SW480 (cell line): ENCODE measurements around the gene COL23A1.

Experiments used
- DNase-seq: peaks from one replicate; pipeline ENCODE4 v3.0.0-alpha.2; 2016; ENCODE audit warnings: low spot score

The COL23A1 gene

DNA sequence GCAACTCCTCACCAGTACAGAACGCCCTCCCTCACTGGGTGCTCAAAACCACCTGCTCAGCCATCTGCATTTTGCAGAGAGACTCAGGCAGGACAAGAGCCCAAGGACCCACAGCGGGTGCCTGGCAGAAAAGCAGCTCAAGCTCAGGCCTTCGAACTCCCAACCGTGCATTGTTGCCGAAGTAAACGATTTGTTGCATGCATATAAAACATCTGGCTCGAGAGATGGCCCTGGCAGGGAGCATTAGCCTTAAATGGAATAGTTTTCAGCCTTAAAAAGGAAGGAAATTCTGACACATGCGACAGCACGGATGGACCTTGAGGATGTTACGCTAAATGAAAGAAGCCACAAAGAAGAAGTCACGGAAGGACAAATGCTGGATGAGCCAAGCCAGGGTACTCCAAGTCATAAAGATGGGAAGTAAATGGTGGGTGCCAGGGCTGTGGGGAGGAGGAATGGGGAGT is 197.2 kb downstream of the COL23A1 start:
- no peak for DNase-seq

DNA sequence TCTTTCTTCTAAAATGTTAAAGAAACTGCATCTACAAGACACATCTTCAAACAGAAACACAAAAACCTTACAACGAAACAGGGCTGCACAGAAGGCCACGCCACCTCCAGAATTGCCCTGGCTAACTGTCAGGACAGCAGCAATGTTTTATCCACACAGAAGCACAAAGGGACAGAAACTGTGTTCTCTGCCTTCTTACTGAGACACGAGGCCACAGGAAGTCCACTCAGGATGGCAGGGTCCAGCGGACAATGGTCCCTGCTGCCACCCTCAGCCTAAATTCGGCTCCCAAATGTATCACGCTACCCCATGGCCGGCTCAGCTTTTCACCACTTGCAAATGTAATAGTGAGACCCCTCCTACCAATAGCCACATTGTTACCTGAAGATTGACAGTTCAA is 197.8 kb downstream of the COL23A1 start:
- no peak for DNase-seq

DNA sequence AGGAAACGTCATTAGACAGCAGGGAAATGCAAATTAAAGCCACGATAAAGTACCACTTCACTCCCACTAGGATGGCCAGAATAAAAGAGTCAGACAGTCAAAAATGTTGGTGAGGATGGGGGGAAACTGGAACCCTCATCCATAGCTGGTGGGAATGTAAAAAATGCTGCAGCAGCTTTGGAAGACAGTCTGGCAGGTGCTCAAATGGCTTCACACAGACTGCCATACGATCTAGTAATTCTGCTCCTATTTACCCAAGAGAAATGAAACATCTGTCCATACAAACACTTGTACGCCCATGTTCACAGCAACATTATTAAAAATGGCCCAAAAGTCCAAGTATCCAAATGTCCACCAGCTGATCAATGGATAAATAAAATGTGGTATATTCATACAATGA is 198.7 kb downstream of the COL23A1 start:
- no peak for DNase-seq

DNA sequence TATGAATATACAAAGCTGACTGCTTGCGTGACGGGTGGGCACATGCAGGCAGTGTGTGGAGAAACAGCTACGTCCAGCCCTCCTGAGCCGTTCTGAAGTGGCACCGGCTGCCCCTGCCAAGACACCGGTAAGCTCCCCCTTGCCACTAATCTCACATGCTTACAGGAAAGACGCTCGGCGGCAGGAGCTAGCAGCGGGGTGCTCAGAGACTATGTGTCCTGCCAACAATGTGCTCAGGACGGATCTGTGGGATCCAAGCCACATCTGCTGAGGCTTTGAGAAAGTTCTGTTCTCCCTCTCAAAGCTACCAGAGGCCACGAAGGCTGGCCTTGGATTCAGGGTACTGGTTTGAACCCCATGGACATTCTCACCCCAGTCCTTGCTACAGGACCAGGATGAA is 200.4 kb downstream of the COL23A1 start:
- DNase-seq: no peak

DNA sequence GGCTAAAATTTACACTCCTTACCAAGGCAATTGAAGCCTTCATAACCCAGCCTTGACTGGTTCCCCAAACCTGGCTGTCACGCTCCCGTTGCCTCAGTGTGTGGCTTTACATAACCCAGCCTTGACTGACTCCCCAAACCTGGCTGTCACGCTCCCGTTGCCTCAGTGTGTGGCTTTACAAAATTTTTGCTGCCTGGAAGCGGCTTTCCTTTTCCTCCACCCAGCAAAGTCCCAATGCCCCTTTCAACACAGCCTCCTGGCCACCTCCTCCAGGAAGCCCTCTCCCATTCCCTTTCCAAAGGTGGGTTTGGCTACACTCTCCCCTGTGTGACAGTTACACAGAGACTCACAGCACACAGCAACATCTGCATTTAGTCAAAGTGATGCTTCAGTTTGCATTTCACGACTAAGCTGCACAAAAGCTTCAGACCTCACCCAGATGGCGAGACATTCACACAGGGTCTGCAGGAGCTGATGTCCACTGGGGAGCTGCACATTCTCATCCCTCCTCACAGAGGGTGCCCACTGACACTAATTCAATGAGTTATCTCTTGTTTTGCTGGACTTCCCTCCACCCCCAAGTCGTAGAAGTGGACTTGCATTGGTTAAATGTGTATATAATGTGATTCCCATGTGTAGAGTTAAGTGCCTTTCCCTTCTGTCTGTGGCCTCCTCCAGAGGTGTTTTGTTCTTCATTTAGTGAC is 201.0 kb downstream of the COL23A1 start:
- no peak for DNase-seq

DNA sequence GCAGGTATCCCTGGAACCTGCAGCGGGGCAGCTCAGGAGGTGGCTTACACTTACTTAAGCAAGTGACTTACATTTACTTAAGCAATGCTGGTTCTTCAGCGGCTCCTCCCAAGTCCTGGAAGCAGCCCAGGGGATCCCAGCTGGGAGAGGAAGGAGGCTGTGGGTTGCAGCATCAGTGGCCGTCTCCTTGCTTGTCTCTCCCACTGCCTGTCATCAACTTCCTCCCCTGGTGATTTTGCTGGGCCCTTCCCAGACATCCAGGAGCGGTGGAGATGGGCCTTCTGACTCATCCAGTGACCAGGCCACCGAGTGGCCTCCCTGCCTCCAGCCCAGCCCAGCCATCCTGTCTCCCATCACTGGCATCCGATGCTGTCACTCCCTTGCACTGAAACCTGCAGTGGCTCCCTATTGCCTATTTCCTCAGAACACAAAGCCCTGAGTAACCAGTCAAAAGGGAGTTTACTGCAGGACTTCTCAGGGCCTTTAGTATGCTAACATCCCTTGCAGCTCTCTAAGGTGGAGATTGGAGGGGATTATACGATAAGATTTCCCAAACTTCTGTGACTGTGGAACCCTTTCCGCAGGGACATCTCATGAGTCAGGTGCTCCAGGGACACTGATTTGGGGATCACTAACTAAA is 201.7 kb downstream of the COL23A1 start:
- DNase-seq: no peak

DNA sequence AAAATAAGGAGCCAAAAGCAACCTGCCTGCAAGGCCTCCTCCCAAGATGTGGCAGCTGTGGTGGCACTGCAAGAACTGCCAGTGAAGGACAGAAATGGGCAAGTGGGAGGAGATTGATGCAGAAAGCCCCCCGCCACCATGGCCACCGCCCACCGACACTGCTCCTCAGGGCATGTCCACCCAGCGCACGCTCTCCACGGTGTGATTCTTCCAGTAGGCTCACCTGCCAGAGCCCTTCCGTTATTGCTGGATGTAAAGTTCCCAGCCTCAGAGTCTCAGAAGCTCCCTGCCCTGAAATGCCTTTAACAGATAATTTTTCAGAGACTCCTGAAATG is 202.4 kb downstream of the COL23A1 start:
- DNase-seq: no peak

DNA sequence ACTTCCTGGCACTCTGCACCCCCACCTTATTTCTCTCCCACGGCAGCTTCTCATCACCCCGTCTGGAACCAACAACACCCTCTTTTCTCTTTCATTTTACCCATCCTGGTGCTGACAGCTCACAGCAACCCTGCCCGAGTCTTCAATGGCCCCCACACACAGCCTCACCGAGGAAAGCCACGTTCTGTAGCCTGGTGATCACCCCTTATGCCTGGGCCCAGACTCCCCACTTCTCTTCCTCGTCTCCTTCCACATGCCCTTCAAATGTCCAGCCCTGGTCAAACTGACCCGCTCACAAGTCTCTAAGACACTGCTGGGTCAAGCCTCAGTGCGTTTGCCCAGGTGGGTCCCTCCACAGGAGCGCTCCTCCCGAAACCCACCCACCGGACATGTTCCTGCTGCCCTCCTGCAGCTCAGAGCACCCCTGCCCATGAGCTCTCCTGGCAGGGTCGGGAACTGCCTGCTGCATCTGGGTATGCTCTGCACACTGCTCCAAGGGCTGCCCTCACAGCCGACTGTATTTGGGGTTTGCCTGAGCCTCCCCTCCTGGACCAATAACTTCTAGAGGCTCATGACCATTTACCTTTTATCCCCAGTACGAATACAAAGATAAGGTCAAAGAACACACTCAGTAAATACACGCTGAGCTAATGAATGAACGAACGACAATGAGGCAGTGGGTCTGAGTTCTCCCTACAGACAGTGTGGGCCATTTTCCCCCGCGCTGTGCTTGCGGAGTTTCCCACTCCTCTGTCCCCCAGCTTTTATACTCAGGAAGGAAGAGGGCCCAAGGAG is 202.9 kb downstream of the COL23A1 start:
- DNase-seq: no peak

DNA sequence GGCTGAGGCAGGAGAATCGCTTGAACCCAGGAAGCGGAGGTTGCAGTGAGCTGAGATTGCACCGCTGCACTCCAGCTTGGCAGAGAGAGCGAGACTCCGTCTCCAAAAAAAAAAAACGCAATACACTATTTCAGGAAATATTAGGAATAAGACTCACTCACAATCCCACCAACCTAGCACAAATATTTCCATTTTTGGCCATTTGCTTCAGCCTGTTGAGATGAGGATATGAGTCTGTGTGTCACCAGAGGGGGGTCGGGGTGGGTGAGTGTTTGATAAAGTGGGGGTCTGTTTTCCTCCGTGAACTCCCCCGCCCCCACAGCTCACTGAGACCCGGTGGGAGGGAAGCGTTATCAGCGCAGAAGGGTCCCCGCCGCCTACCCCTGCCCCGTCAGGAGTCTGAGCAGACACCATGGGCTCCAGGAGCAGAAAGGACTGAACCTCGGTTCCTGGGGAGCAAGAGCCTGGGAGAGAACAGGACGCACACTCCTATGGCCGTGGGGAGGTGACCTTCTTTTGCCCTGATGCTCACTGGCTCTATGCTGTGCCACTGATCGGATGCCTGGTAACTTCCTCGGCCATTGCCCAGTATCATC is 203.8 kb downstream of the COL23A1 start:
- DNase-seq: no peak

DNA sequence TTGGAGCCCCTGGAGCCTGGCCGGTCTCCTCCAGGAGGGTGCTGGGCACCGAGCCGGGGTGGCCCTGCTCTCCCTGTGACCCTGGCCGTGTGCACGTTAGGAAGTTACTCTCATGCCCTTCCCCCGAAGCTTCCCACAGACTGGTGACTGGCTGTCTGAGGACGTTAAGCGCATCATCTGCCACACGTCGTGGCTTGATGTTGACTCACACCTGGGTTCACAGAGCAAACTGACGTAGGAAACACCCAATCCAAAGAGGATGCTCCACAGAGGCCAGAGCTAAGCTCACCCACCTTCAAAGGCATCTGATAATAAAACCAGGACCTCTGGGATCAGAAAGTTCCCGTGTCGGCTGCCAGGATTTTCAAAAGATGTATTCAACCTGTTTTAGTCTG is 204.7 kb downstream of the COL23A1 start:
- DNase-seq: peak; percentile 61

DNA sequence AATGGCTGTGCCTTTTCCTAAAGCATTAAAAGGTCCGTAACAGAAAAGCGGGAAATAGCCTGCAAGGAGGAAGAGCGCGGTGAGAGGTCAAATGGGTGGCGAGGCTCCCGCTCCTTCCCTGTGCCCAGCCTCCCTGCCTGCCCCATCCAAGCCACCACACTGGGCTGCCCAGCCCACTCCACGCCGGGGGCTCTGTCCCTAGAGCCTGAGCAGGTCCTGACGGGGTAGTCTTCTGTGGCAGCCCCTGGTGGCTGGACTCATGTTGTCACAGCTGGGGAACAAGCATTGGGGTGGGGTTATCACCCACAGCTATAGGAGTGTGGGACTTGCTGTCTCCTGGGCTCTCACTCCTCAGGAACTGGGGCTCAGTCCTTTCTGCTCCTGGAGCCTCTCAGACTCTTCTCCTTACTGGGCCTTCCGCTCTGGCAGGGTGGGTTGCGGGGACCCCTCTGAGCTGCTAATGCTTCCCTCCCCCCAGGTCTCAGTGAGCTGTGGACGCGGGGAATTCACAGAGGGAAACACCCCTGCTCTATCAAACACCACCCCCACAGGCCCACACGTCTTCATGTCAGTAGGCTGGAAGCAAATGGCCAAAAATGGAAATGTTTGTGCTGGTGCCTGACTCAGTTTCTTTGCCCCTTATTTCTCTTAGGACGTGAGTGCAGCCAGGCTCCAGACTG is 205.2 kb downstream of the COL23A1 start:
- DNase-seq: no peak

DNA sequence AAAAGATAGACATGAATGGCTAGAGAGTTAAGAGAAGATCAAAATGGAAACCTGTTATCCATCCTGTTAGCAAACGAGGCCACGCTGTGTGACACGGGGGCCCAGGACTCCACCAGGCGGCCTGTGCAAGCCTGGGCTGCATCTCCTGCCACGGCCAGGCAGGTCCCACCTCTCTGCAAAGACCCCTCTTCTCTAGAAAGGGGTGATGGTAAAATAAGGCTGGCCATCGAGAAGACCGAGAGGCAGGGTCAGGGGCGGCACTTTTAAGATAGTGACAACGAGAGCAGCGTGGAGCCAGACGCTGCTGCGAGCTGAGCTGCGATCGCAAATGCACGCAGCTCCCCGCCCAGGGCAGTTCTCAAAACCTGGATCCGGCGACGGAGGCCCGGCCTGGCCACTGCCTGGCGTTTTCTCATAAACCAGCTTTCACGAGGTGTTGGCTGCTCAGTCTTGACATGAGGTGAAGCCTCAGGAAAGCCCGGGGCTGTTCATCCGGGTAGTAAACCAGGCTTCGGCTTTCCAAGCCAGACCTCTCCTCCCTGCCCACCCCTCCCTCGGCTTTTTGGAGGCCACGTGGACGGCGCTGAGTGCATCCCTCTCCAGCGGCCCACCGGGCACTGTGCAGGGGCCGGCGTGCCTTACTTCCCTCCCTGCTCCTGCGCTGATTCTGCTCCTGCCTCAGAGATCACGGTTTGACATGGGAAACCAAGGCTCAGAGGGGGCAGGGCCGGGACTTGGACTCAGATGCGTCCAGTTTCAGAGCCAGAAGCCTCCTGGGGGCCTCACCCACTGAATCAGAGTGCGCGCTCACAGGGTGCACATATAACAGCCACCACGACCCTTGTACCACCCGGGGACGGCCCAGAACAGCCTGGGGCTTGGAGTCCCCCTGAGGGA is 206.0 kb downstream of the COL23A1 start:
- no peak for DNase-seq

DNA sequence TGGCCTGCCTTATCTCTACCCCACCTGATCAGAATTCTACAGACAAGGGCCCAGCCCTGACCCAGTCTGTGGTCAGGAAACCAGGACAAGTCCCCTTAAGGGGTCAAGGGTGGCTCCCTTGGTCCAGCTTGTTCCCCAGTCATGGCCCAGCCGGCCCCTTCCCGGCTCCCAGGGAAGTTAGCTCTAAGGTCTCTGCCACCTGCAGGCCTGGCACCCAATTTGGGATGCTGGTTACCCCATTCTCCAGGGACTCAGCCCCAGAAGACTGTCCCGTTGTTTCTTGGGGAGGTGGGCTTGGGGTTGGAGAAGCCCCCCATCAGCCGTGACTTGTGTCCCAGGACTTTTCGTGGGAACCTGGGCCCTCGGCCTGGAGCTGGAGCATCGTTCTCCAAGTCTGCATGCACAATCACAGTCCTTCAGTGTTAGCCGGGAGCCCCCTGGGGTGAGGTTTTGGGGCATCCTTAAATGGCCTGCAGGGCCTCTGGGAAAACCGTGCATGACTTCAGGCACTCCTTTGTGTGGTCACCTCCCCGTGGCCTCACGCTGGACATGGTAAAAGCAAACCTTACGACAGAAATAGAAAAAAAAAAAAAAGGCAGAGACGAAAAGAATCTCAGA is 206.8 kb downstream of the COL23A1 start:
- DNase-seq: no peak

DNA sequence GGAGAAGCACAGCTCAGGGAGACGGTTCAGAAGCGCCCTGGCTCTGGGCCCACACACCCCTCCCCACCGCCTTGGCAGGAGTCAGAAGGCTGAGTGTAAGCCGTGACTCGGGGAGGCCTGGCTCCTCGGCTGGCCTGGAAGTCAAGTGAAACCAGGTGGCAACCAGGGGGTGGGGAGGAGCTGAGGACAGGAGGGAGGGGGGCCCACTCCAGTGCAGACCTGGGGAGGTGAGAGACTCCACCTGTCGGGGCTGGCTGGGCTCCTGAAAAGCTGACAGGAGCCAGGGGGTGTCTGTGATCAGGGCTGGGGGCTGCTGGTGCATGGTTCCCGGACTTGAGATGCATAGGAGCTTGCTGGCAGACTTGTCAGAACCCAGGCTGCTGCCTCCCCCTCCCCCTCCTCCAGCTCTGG is 207.4 kb downstream of the COL23A1 start:
- DNase-seq: no peak

DNA sequence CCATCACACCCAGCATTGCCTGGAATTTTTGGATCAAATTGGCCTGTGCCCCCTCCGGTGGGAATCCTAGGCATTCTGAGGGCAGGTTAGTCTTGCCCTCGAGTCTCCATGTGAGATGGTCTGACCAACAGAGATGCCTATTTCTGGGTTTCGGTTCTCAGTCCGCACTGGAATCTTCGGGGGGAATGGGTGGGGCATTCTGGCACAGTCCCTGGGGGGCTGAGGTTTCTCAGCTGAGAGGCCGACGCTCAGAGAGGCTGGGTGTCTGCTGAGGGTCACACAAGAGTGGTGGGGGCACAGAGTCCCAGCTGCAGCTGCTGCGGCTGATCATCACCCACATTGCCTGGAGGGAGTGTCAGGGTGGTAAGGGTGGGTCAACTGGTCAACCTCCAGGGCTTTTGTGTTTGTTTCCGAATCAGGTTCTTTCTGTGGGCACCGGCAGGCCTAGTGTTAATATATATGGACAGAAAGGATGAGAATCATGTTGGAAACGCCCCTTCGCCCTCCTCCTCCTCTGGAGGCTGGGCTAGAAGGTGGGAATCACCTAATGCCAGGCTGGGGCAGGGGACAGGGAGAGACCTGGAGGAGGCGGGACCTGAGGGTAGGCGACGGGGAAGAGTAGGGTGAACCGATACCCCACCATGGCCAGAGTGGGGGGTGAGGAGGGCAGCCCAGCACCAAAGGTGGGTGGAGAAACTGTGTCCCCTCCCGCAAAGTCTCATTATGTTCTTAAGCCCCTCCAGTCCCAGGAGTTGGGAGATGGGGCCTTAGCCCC is 208.1 kb downstream of the COL23A1 start:
- DNase-seq: no peak

DNA sequence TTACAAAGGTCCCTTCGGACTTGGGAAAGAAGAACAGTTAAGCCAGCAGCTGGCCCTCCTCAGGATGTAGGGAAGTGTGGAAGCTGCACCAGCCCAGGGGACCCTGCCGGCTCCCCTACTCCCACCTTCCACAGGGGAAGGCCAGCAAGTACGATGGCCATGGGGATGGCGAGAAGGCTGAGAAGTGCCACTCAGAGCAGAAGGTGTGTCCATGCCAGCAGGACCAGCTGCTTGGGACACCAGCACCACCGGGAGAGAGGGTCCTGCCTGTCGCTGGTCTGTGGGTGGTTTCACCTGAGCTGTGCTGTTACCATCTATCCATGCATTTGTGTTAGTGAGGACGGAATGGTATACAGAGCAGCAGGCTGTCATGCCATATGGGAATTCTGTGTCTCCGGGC is 209.0 kb downstream of the COL23A1 start:
- no peak for DNase-seq

DNA sequence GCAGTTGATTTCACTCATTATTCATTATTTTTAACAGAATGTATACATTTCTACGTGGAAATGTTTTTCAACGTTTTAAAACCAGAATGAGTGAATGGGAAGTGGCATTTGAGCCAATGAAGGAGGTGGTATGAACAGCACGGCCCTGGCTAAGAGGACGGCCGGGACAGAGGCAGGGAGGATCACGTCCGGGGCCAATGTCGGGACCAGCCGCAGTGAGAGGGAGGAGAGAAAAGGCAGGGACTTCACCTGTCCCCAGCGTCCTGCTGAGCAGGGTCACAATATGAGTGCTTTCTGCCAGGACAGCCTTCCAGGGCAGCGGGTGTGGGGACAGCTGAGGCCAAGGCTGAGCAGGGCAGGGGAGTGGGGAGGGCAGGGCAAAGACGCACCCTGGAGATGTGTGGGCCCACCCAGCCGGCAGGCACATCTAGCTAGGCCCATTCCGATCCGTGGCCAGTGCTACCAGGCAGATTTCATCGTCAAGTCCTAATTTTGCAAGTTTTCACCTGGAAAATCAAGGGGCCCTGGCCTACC is 209.6 kb downstream of the COL23A1 start:
- no peak for DNase-seq

DNA sequence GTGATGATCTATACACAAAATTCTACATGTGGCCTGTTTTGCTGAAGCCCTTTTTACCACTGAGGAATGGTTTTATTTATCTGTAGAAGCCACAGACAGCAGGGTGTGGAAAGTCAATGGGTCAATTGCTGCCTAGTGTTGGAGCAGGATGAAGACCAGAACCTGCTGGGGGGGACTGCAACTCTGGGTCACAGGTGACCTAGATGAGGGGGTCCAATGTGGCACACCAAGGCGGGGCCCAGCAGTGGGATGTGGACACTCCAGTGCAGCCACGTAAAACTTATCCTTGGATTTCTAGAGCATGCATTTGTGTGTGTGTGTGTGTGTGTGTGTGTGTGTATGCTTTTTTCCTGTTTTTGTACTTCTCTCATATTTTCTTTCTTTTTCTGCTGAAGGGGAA is 210.1 kb downstream of the COL23A1 start:
- DNase-seq: no peak
